K562 (cell line): ENCODE data around the gene MAB21L1.

ENCODE experiments used
- NR2C2 ChIP-seq, 2 experiments: fragments of 200-800 bp in 1 of 2; sonication (Bioruptor generic) in 1 of 2; sonication (generic) in 1 of 2; formaldehyde crosslinking in 1 of 2; IDR thresholded peaks; 2 replicates each; pipeline versions ENCODE4 v1.6.1 to v1.8.0; 2016 to 2022; ENCODE audit warnings: mild to moderate bottlenecking in 1 of 2, missing compliant biosample characterization in 1 of 2, missing genetic modification characterization in 1 of 2, missing genetic modification reagents in 1 of 2
- TF ChIP-seq, protein P1 (sequence below): fragments of 450-650 bp; IDR thresholded peaks from 2 replicates; pipeline ENCODE4 v1.6.1; 2016; ENCODE audit warnings: low read depth

DNA sequence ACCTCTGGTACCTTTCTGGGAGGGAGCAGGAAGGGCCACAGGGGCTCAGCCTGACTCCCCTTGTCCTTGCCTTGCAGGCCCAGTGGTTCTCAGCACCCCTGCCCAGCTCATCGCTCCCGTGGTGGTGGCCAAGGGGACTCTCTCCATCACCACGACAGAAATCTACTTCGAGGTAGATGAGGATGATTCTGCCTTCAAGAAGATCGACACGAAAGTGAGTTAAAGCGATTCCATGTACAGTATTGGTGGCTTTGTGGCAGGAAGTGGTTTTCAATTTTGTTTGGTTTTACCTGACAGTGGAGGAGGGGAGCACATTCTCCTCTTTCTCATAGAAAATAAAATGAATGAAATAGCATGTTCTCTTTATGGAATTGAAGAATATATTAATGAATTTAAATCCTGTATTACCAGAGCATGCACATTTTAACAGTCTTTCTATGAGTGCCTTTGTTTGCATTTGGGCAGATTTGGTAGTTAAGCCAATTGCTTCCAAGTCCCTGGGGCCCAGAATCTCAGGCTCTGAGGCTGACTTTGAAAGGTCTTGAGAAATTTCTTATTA, 4.1 kb downstream of the MAB21L1 start:
- TF ChIP-seq, protein P1, sequence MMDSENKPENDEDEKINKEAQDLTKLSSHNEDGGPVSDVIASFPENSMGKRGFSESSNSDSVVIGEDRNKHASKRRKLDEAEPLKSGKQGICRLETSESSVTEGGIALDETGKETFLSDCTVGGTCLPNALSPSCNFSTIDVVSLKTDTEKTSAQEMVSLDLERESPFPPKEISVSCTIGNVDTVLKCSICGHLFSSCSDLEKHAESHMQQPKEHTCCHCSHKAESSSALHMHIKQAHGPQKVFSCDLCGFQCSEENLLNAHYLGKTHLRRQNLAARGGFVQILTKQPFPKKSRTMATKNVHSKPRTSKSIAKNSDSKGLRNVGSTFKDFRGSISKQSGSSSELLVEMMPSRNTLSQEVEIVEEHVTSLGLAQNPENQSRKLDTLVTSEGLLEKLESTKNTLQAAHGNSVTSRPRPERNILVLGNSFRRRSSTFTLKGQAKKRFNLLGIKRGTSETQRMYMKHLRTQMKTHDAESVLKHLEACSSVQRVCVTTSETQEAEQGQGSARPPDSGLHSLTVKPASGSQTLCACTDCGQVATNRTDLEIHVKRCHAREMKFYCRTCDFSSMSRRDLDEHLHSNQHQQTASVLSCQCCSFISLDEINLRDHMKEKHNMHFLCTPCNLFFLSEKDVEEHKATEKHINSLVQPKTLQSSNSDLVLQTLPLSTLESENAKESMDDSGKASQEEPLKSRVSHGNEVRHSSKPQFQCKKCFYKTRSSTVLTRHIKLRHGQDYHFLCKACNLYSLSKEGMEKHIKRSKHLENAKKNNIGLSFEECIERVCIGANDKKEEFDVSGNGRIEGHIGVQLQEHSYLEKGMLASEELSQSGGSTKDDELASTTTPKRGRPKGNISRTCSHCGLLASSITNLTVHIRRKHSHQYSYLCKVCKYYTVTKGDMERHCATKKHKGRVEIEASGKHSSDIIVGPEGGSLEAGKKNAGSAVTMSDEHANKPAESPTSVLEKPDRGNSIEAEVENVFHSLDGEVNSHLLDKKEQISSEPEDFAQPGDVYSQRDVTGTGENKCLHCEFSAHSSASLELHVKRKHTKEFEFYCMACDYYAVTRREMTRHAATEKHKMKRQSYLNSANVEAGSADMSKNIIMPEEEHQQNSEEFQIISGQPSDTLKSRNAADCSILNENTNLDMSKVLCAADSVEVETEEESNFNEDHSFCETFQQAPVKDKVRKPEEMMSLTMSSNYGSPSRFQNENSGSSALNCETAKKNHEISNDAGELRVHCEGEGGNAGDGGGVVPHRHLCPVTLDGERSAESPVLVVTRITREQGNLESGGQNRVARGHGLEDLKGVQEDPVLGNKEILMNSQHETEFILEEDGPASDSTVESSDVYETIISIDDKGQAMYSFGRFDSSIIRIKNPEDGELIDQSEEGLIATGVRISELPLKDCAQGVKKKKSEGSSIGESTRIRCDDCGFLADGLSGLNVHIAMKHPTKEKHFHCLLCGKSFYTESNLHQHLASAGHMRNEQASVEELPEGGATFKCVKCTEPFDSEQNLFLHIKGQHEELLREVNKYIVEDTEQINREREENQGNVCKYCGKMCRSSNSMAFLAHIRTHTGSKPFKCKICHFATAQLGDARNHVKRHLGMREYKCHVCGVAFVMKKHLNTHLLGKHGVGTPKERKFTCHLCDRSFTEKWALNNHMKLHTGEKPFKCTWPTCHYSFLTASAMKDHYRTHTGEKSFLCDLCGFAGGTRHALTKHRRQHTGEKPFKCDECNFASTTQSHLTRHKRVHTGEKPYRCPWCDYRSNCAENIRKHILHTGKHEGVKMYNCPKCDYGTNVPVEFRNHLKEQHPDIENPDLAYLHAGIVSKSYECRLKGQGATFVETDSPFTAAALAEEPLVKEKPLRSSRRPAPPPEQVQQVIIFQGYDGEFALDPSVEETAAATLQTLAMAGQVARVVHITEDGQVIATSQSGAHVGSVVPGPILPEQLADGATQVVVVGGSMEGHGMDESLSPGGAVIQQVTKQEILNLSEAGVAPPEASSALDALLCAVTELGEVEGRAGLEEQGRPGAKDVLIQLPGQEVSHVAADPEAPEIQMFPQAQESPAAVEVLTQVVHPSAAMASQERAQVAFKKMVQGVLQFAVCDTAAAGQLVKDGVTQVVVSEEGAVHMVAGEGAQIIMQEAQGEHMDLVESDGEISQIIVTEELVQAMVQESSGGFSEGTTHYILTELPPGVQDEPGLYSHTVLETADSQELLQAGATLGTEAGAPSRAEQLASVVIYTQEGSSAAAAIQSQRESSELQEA: no peak
- TF ChIP-seq NR2C2 (CRISPR knock-in tag; IDR thresholded peaks at IDR 0.05): no peak
- no peak for TF ChIP-seq NR2C2 (tag; IDR thresholded peaks at IDR 0.05)
